Keratinocyte (primary cell): ENCODE results near the gene SIVA1. TPM values are rescaled to one million over a fixed set of nuclear protein-coding genes. Genes with fewer than 3 reads are reported as not detected.

Experiments used
- DNase-seq: peaks from one replicate; pipeline ENCODE4 v3.0.0-alpha.2; 2011; ENCODE audit warnings: low read depth, missing footprints, low spot score
- FAIRE-seq: peaks from 2 replicates; lab custom pipeline; 2011; peaks lifted over from hg19 to GRCh38; lab: Jason Lieb, UNC
- H2AFZ ChIP-seq: 2 replicates; pipeline ENCODE4 v1.6.0; 2012; ENCODE audit warnings: low read length, control low read depth, inconsistent platforms; ENCODE audit not compliant: control insufficient read depth
- H3K27ac ChIP-seq: 2 replicates; pipeline ENCODE4 v1.5.1; 2011; ENCODE audit warnings: low read length; ENCODE audit not compliant: control insufficient read depth, insufficient read depth
- H3K27me3 ChIP-seq: 3 replicates; pipeline ENCODE4 v1.6.0; 2011; ENCODE audit warnings: low read length; ENCODE audit not compliant: control insufficient read depth, insufficient read depth; ENCODE audit errors: extremely low read depth
- H3K36me3 ChIP-seq, 2 experiments: 2 replicates in 1 of 2; 3 replicates in 1 of 2; pipeline ENCODE4 v1.5.1; 2011; ENCODE audit warnings: low read length in 2 of 2, mild to moderate bottlenecking in 1 of 2; ENCODE audit not compliant: control insufficient read depth in 2 of 2, insufficient read depth in 2 of 2; ENCODE audit errors: extremely low read depth in 1 of 2
- H3K4me1 ChIP-seq: 3 replicates; pipeline ENCODE4 v1.5.1; 2011; ENCODE audit warnings: low read length; ENCODE audit not compliant: control insufficient read depth, insufficient read depth; ENCODE audit errors: extremely low read depth
- H3K4me2 ChIP-seq: 3 replicates; pipeline ENCODE4 v1.6.0; 2011; ENCODE audit warnings: low read depth, low read length; ENCODE audit not compliant: control insufficient read depth, insufficient read depth; ENCODE audit errors: extremely low read depth
- H3K4me3 ChIP-seq, 3 experiments: fragments of 200-600 bp in 1 of 3; sonication (generic) in 1 of 3; 2 replicates in 2 of 3; 3 replicates in 1 of 3; pipeline ENCODE4 v1.5.1; 2011 to 2016; ENCODE audit warnings: low read length in 3 of 3, mild to moderate bottlenecking in 3 of 3, control low read depth in 2 of 3, inconsistent platforms in 1 of 3, low read depth in 1 of 3, mixed read lengths in 1 of 3, mixed run types in 1 of 3, moderate library complexity in 1 of 3; ENCODE audit not compliant: control insufficient read depth in 2 of 3, insufficient read depth in 2 of 3; ENCODE audit errors: extremely low read depth in 1 of 3
- H3K79me2 ChIP-seq: 2 replicates; pipeline ENCODE4 v1.6.0; 2012; ENCODE audit warnings: low read length; ENCODE audit not compliant: control insufficient read depth, insufficient read depth
- H3K9ac ChIP-seq: 3 replicates; pipeline ENCODE4 v1.6.0; 2011; ENCODE audit warnings: low read length; ENCODE audit not compliant: control insufficient read depth, insufficient read depth; ENCODE audit errors: extremely low read depth
- H3K9me1 ChIP-seq: 3 replicates; pipeline ENCODE4 v1.6.0; 2011; ENCODE audit warnings: low read length; ENCODE audit not compliant: control insufficient read depth, insufficient read depth; ENCODE audit errors: extremely low read depth
- H3K9me3 ChIP-seq: 2 replicates; pipeline ENCODE4 v1.5.1; 2012; ENCODE audit warnings: low read depth, low read length; ENCODE audit not compliant: control insufficient read depth
- H4K20me1 ChIP-seq: 3 replicates; pipeline ENCODE4 v1.6.0; 2011; ENCODE audit warnings: low read length; ENCODE audit not compliant: control insufficient read depth, insufficient read depth; ENCODE audit errors: extremely low read depth
- EZH2 ChIP-seq: IDR thresholded peaks from one replicate; pipeline ENCODE4 v1.6.1; 2012; ENCODE audit warnings: inconsistent platforms, mild to moderate bottlenecking, low read length, moderate library complexity
- dilution Hi-C: fragments of 300-500 bp; cut with MboI; formaldehyde crosslinking; loops from one replicate; pipeline ENCODE4 v1.7.0; 2020; ENCODE audit warnings: low sequenced_read_pairs; ENCODE audit not compliant: extremely low pct_ligation_motif_present
- polyA plus RNA-seq, 5 experiments: library from polyadenylated mRNA; depleted of rRNA in 3 of 5; stranded (reverse) in 3 of 5; stranded (forward) in 1 of 5; unstranded in 1 of 5; fragments of >200 nt; gene quantifications; 1 replicate in 1 of 5; 2 replicates in 3 of 5; 3 replicates in 1 of 5; pipeline versions ENCODE4 v1.2.1 to v1.2.3, GENCODE V29; 2011 to 2012; ENCODE audit warnings: missing spikeins in 2 of 5, low read depth in 1 of 5, low replicate concordance in 1 of 5
- TF ChIP-seq, protein P1 (sequence below), 3 experiments: IDR thresholded peaks in 1 of 3; conservative IDR thresholded peaks in 1 of 3; optimal IDR thresholded peaks in 1 of 3; 2 replicates in 2 of 3; 3 replicates in 1 of 3; pipeline versions ENCODE3 to v1.5.1; 2011; ENCODE audit warnings: low read length in 3 of 3, mild to moderate bottlenecking in 3 of 3, moderate library complexity in 2 of 3, control low read depth in 1 of 3, inconsistent platforms in 1 of 3; ENCODE audit not compliant: insufficient read depth in 2 of 3; ENCODE audit errors: extremely low read depth in 1 of 3

The SIVA1 gene
- polyA plus RNA-seq, 1 donor (not counting 4 experiments of a cell fraction or from before 2014, with no cell fraction given) = 35.3 TPM

- H3K9ac ChIP-seq = no peak overlapping the region
- H2AFZ ChIP-seq = no peak overlapping the region
- H3K4me3 ChIP-seq = no peak overlapping the region
- no peak for DNase-seq
- H3K36me3 ChIP-seq = no peaks in the 10 kb centered on the region
- TF ChIP-seq EZH2 = no peak
- TF ChIP-seq, protein P1, sequence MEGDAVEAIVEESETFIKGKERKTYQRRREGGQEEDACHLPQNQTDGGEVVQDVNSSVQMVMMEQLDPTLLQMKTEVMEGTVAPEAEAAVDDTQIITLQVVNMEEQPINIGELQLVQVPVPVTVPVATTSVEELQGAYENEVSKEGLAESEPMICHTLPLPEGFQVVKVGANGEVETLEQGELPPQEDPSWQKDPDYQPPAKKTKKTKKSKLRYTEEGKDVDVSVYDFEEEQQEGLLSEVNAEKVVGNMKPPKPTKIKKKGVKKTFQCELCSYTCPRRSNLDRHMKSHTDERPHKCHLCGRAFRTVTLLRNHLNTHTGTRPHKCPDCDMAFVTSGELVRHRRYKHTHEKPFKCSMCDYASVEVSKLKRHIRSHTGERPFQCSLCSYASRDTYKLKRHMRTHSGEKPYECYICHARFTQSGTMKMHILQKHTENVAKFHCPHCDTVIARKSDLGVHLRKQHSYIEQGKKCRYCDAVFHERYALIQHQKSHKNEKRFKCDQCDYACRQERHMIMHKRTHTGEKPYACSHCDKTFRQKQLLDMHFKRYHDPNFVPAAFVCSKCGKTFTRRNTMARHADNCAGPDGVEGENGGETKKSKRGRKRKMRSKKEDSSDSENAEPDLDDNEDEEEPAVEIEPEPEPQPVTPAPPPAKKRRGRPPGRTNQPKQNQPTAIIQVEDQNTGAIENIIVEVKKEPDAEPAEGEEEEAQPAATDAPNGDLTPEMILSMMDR (optimal IDR thresholded peaks at IDR 0.05 in 1 of 3, IDR thresholded peaks at IDR 0.05 in 1 of 3, conservative IDR thresholded peaks at IDR 0.05 in 1 of 3; ENCODE audit: extremely low read depth in 1 of 3, insufficient read depth in 2 of 3, low read length in 3 of 3) = no peak
- no peaks in the 10 kb centered on the region for H3K79me2 ChIP-seq
- no peaks in the 10 kb centered on the region for H4K20me1 ChIP-seq
- peaks cover 2% of the 10 kb centered on the region for H3K9me1 ChIP-seq
- H3K9me3 ChIP-seq = no peaks in the 10 kb centered on the region
- no peaks in the 10 kb centered on the region for H3K27me3 ChIP-seq
- dilution Hi-C loops = no loop called here
- peaks cover 58% of the 10 kb centered on the region for H3K4me1 ChIP-seq
- FAIRE-seq = no peak
- H3K27ac ChIP-seq = no peak overlapping the region
- H3K4me2 ChIP-seq = no peak overlapping the region
Observed at GRCh38 chr14:104745431-104745830, 7.5 kb upstream of the SIVA1 start.

DNA sequence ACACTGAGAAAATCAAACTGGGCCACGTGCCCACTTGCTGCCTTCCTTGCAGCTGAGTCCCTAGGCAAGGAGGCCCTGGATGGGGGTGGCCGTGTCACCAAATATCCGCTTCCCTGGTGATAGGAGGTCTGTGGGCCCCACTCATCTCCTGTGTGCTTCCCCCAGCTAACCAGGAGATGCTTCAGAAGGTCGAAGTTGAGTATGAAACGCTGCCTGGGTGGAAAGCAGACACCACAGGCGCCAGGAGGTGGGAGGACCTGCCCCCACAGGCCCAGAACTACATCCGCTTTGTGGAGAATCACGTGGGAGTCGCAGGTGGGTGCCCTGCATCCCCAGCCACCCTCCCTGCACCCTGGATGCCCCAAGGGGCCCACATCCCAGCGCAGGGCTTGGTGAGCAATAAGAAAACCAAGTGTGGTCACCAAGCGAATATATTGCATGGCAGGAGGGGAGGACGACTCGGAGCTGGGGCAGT is 6.8 kb upstream of the SIVA1 start:
- no peak for TF ChIP-seq EZH2
- TF ChIP-seq, protein P1 (optimal IDR thresholded peaks at IDR 0.05 in 1 of 3, IDR thresholded peaks at IDR 0.05 in 1 of 3, conservative IDR thresholded peaks at IDR 0.05 in 1 of 3; ENCODE audit: extremely low read depth in 1 of 3, insufficient read depth in 2 of 3, low read length in 3 of 3) = no peak
- FAIRE-seq (no peak), DNase-seq (no peak)
- Histone ChIP-seq H3K4me3 (peak overlapping the region in 1 of 3 experiments; percentile 39), H4K20me1 (no peaks in the 10 kb centered on the region), H3K9me1 (peaks cover 2% of the 10 kb centered on the region), H2AFZ (no peak overlapping the region), H3K4me2 (peak overlapping the region; percentile 71), H3K36me3 (no peaks in the 10 kb centered on the region), H3K4me1 (peaks cover 61% of the 10 kb centered on the region), H3K27ac (no peak overlapping the region), H3K9ac (no peak overlapping the region), H3K9me3 (no peaks in the 10 kb centered on the region), H3K79me2 (no peaks in the 10 kb centered on the region), H3K27me3 (no peaks in the 10 kb centered on the region)
- dilution Hi-C loops = no loop called here
